MCF 10A (cell line): ENCODE measurements around the gene RSPO4. TPM values are rescaled to one million over a fixed set of nuclear protein-coding genes. Genes with fewer than 3 reads are reported as not detected.

Source experiments
- BruUV-seq: library from RNA; stranded (reverse); fragments of 400-500 nt; replicated peaks from 2 replicates; lab custom pipeline; 2021; lab: Mats Ljungman, UMichigan
- CTCF ChIA-PET: fragments of 300-600 bp; sonication (Branson Sonifier 250); formaldehyde crosslinking; extraction: SDS; loops from one replicate; lab custom pipeline; 2021; ENCODE audit warnings: antibody characterized with exemption, inconsistent platforms; lab: Yijun Ruan, JAX
- POLR2A ChIA-PET: fragments of 300-600, 350-650 bp; sonication (Branson Sonifier 250); formaldehyde crosslinking; extraction: SDS; loops from one replicate; lab custom pipeline; 2020; ENCODE audit warnings: antibody characterized with exemption, inconsistent platforms; lab: Yijun Ruan, JAX
- DNase-seq: peaks from one replicate; pipeline ENCODE4 v3.0.0-alpha.2; 2018; ENCODE audit not compliant: unreplicated experiment
- H3K27ac Mint-ChIP-seq: one replicate; pipeline ENCODE4 v1.8.0; 2022; ENCODE audit warnings: mild to moderate bottlenecking, low read depth, mixed read lengths; ENCODE audit not compliant: unreplicated experiment
- H3K27me3 Mint-ChIP-seq: one replicate; pipeline ENCODE4 v1.8.0; 2022; ENCODE audit warnings: mixed read lengths; ENCODE audit not compliant: insufficient read depth, unreplicated experiment
- H3K36me3 Mint-ChIP-seq: one replicate; pipeline ENCODE4 v1.8.0; 2022; ENCODE audit warnings: mild to moderate bottlenecking, moderate library complexity, mixed read lengths; ENCODE audit not compliant: insufficient read depth, unreplicated experiment
- H3K4me1 Mint-ChIP-seq: one replicate; pipeline ENCODE4 v1.8.0; 2022; ENCODE audit warnings: mixed read lengths; ENCODE audit not compliant: insufficient read depth, unreplicated experiment
- H3K4me3 Mint-ChIP-seq: one replicate; pipeline ENCODE4 v1.8.0; 2022; ENCODE audit warnings: mild to moderate bottlenecking, moderate library complexity, mixed read lengths; ENCODE audit not compliant: unreplicated experiment
- H3K9me3 Mint-ChIP-seq: one replicate; pipeline ENCODE4 v1.8.0; 2022; ENCODE audit warnings: mixed read lengths; ENCODE audit not compliant: unreplicated experiment
- intact Hi-C: fragments of 100-400 bp; cut with micrococcal nuclease; formaldehyde crosslinking; loops from 2 replicates; pipeline ENCODE4 v1.14.1; 2022
- total RNA-seq: library from RNA; stranded (reverse); gene quantifications from 2 replicates; pipeline ENCODE4 v1.2.3, GENCODE V29; 2022
- TF ChIP-seq, protein P1 (sequence below): fragments of 200-600 bp; IDR thresholded peaks from one replicate; pipeline ENCODE4 v1.8.0; 2022; ENCODE audit warnings: antibody characterized with exemption, mild to moderate bottlenecking; ENCODE audit not compliant: unreplicated experiment

The RSPO4 gene
- total RNA-seq, 1 experiment from 2014 or later = not detected

DNA sequence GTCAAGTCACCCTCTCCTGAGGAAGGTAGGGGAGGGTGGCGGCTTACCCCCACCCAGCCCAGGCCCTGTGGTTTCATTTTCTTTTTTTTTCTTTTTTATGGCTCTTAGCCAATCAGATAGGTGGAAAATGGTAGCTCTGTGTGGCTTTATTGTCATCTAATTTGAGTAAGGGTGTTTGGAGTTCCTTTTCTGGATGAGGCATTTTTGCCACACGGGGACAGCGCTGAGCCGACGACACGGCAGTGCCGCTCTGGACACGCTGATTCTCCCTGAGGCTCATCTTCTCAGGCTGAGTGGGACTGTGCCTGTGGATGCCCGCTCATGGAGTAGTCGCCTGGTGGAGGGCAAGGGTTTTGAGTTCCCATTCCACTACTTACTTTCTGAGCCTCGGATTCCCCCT, 48.4 kb downstream of the RSPO4 start:
- H3K36me3 Mint-ChIP-seq = no peaks in the 10 kb centered on the region

DNA sequence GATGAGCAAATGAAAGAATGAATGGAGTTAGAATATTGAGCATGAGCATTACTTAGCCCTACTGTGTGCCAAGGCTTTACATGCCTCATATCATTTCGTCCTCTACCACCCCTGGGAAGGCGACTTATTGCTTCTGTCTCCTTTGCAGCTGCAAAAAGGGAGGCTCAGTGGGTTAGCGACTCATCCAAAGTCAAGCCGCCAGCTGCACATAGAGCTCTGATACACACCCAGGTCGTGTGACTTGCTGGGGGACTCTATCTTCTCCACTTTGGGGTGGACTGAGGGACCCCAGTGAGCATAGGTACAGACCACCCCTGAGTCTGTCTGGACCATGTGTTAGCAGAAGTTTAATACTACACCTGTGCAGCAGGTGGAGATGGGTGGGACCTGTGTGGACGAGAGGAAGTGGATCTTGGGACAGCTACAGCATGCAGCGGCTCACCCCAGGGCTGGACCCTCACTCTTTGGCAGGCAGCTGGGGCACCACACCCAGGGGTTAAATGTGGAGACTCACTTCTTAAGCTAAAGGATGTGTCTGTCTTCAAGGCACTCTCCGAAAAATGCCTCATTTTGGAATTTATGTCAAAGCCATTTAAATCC, 49.8 kb downstream of the RSPO4 start:
- no TSS peak for BruUV-seq
- intact Hi-C loops = no loop called here
- Mint-ChIP-seq H3K27ac (no peak overlapping the region), H3K36me3 (no peaks in the 10 kb centered on the region), H3K4me3 (no peak overlapping the region), H3K4me1 (no peaks in the 10 kb centered on the region), H3K9me3 (no peaks in the 10 kb centered on the region), H3K27me3 (peaks cover 58% of the 10 kb centered on the region)
- POLR2A ChIA-PET = interaction anchor here (0.8 kb wide), 2 partner anchors 31 to 183 kb away, joined by 3 read pairs; no protein-coding TSS in a partner anchor
- TF ChIP-seq, protein P1, sequence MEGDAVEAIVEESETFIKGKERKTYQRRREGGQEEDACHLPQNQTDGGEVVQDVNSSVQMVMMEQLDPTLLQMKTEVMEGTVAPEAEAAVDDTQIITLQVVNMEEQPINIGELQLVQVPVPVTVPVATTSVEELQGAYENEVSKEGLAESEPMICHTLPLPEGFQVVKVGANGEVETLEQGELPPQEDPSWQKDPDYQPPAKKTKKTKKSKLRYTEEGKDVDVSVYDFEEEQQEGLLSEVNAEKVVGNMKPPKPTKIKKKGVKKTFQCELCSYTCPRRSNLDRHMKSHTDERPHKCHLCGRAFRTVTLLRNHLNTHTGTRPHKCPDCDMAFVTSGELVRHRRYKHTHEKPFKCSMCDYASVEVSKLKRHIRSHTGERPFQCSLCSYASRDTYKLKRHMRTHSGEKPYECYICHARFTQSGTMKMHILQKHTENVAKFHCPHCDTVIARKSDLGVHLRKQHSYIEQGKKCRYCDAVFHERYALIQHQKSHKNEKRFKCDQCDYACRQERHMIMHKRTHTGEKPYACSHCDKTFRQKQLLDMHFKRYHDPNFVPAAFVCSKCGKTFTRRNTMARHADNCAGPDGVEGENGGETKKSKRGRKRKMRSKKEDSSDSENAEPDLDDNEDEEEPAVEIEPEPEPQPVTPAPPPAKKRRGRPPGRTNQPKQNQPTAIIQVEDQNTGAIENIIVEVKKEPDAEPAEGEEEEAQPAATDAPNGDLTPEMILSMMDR = no peak
- CTCF ChIA-PET = interaction anchor here (0.5 to 9.0 kb wide), 9 partner anchors 9 to 1325 kb away, joined by 3 to 464 read pairs (median 3); no protein-coding TSS in a partner anchor
- no peak for DNase-seq

More for the DNA sequence above, 48.4 kb downstream of the RSPO4 start:
- DNase-seq = peak; percentile 26
- no peaks in the 10 kb centered on the region for H3K9me3 Mint-ChIP-seq
- CTCF ChIA-PET = interaction anchor here (0.6 to 9.0 kb wide), 9 partner anchors 10 to 517 kb away, joined by 3 to 464 read pairs (median 3); no protein-coding TSS in a partner anchor
- BruUV-seq = no TSS peak
- TF ChIP-seq, protein P1 = peak; percentile 19
- H3K27me3 Mint-ChIP-seq = peaks cover 58% of the 10 kb centered on the region
- H3K4me3 Mint-ChIP-seq = no peak overlapping the region
- intact Hi-C loops = no loop called here
- no peak overlapping the region for H3K27ac Mint-ChIP-seq
- no peaks in the 10 kb centered on the region for H3K4me1 Mint-ChIP-seq
- POLR2A ChIA-PET = interaction anchor here (0.6 to 1.5 kb wide), 2 partner anchors 91 to 121 kb away, joined by 3 read pairs; partner anchors contain the start of gene FAM110A

DNA sequence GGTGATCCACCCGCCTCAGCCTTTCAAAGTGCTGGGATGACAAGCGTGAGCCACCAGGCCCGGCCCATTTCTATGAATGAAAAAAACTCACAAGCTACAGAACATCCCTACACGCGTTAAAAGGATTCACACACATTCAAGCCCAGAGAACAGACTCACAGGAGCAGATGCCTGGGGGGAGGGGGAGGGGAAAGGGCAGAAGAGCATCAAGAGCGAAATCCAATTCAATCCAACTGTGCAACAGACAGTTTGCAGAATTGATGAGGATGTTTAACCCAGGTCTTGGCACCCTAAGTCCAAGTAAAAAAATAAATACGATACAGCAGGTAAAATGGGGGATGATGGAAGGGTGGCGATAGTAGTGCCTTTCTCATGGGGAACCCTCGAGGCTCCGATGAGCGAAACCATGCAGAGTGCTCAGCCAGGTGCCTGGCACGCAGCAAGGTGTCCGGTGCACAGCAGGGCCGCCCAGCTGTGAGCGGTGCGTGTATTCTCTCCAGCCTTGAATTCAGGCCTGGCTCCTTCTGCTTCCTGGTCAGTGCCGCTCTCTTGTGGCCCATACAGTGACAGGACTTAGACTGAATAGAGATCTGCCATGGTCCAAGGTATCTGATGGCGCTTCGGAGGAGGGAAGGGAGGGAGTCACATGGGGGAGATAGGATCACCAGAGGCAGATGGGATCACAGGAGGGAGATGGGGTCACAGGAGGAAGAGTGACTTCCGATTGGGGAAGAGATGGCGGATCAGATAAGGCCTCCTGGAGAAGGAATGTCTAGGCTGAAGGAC, 50.5 kb downstream of the RSPO4 start:
- BruUV-seq = no TSS peak
- Mint-ChIP-seq H3K27ac (no peak overlapping the region), H3K27me3 (peaks cover 58% of the 10 kb centered on the region), H3K36me3 (no peaks in the 10 kb centered on the region), H3K4me1 (no peaks in the 10 kb centered on the region), H3K4me3 (no peak overlapping the region), H3K9me3 (no peaks in the 10 kb centered on the region)
- CTCF ChIA-PET = interaction anchor here (0.6 to 9.0 kb wide), 8 partner anchors 10 to 157 kb away, joined by 3 to 464 read pairs (median 3); no protein-coding TSS in a partner anchor
- intact Hi-C loops = no loop called here
- POLR2A ChIA-PET = no interaction called here
- TF ChIP-seq, protein P1 = no peak
- no peak for DNase-seq

DNA sequence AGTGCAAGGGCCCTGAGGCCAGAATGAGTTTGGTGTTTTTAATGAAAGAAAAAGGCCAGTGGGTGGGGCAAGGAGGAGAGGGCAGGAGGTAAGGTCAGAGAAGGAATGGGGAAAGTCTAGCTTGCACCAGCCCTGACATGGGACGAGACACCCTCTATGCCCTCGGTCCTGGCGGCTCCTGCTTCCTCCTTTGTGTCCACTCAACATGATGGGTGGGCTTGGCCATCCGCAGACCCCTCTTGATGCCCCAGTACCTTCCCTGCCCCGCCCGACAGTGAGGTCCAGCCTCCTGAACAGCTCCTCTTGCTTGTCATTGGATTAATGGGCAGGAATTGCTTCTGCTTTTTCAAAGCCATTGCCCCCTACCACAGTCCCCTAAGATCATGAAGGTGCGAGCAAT, 52.4 kb downstream of the RSPO4 start:
- no peak for DNase-seq
- intact Hi-C loops = no loop called here
- H3K36me3 Mint-ChIP-seq = no peaks in the 10 kb centered on the region
- peaks cover 50% of the 10 kb centered on the region for H3K27me3 Mint-ChIP-seq
- H3K9me3 Mint-ChIP-seq = no peaks in the 10 kb centered on the region
- ChIA-PET CTCF (interaction anchor here (1.4 to 1.6 kb wide), 2 partner anchors 132 to 135 kb away, joined by 4 to 7 read pairs; no protein-coding TSS in a partner anchor), POLR2A (no interaction called here)
- no peak overlapping the region for H3K4me3 Mint-ChIP-seq
- H3K4me1 Mint-ChIP-seq = no peaks in the 10 kb centered on the region
- BruUV-seq = no TSS peak
- H3K27ac Mint-ChIP-seq = no peak overlapping the region
- TF ChIP-seq, protein P1 = no peak
